GM11168 (cell line): ENCODE measurements around the gene LEF1.

ENCODE experiments used
- in situ Hi-C: fragments of 300-500 bp; cut with MboI; formaldehyde crosslinking; loops from one replicate; pipeline ENCODE4 v1.12.0; 2022; ENCODE audit warnings: low sequenced_read_pairs; ENCODE audit not compliant: unreplicated experiment

LEF1 gene

DNA sequence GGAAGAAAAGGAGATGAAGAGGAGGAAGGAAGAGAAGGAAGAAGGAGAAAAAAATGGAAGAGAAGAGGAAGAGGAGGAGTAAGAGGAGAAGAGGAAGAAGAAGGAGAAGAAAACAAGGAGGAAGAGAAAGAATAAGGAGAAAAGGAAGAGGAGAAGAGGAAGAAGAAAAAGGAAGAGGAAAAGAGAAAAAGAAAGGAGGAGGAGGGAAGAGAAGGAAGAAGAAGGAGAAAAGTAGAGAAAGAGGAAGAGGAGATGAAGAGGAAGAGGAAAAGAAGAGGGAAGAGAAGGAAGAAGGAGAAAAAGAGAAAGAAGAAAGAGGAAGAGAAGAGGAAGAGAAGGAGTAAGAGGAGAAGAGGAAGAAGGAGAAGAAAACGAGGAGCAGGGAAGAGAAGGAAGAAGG, 11.8 kb upstream of the LEF1 start:
- in situ Hi-C loops = no loop called here

DNA sequence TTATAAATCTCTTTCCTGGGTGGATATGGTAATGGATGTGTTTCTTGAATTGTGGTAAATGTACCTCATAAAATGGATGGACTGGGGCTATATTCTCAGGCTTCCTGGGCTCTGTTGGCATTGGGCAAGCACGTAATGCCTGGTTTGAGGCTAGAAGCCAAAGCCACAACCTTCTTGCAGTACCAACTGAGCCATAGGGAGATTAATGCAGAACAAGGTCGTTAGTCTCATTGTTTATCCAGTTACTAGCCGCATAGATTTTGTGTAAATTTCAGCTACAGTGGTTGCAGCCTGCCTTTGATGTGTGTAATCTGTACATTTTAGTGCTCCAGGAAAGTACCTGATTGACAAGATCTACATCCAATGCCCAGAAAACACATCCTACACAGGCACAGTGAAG, 7.2 kb upstream of the LEF1 start:
- in situ Hi-C loops = no loop called here

DNA sequence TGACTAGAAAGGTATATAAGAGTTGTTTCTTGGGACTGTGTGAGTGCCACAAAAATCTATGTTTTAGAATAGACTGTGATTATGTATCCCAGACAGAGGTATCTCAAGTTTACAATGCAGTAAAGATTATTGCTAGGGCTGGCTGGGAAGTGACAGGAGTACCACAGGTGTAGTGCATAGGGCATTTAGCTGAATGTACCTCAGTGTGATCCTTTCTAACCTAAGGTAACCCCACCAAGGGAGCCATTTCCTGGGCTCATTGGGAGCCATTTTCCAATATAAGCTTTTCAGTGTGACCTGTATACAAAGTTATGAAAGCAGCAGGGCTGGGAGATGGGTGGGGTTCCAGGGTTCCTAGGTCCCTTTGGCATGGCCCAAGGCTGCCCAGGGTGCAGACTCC, 6.1 kb upstream of the LEF1 start:
- in situ Hi-C loops = no loop called here

- in situ Hi-C loops = no loop called here
Observed at GRCh38 chr4:108173599-108174057, 4.9 kb upstream of the LEF1 start.

- in situ Hi-C loops = no loop called here
Observed at GRCh38 chr4:108172753-108173598, 4.2 kb upstream of the LEF1 start.

DNA sequence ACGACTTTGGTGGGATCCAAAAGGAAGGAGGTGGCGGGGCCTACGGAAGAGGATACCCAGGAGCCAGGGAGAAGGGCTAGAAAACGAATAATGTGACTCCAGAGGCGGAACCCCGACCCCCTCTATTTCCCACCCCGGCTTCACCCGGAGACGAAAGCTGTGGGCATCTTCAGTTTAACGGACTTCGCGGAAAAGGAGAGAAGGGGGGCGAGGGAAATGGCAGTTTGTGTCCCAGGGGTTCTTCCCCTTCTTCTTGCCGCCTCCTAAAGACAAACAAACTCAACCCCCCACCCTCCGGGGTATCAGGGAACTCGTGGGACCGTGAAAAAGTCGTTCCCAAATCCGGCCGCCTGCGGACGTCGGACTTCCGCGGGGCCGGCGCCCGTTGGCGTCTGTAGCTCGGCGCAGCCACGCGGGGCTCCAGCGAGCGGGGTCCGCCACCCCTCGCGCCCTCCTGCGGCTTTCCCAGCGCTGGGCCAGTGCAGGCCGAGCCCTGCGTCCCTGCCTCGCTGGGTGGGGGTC, 3.6 kb upstream of the LEF1 start:
- in situ Hi-C loops = no loop called here

DNA sequence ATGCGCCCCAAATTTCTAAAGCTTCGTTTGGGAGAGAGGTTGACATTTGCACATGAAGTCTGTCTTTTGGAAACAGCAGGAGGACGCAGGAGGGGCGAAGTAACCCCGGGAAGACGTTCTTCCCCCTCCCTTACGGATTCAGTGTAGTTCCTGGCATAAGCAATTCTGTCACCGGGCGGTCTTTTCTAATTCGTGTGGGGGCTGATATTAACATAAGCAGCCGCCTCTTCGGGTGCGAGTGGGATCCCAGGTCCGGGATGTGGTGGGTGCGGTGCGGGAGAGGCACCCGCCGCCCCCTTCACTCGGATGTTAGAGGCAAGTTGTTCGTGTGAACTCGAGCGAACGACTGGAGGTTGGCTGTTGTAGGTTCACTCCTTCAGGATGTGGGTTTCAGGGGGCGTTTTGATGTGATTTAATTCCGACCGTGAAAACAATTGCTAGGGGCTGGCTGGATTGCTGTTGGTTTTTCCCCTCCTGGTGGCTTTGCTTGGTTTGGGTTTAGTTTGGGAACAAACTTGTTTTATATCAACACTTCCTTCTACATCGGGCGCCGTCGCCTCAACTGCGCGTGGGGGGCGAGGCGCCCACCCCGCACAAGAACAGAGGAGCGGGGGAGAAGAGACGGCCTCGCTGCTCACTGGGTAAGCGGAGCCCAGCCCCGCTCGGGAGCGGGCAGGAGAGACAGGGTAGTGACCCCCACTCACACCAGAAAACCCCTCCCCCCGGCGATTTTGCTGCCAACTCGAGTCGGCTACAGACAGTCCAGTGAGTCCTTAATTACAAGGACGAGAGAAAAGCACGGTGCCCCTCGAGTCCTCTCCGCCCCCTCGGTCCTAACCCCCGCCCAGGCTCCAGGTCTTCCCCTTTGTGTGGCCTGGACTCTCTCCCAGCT, 2.9 kb upstream of the LEF1 start:
- in situ Hi-C loops = no loop called here

DNA sequence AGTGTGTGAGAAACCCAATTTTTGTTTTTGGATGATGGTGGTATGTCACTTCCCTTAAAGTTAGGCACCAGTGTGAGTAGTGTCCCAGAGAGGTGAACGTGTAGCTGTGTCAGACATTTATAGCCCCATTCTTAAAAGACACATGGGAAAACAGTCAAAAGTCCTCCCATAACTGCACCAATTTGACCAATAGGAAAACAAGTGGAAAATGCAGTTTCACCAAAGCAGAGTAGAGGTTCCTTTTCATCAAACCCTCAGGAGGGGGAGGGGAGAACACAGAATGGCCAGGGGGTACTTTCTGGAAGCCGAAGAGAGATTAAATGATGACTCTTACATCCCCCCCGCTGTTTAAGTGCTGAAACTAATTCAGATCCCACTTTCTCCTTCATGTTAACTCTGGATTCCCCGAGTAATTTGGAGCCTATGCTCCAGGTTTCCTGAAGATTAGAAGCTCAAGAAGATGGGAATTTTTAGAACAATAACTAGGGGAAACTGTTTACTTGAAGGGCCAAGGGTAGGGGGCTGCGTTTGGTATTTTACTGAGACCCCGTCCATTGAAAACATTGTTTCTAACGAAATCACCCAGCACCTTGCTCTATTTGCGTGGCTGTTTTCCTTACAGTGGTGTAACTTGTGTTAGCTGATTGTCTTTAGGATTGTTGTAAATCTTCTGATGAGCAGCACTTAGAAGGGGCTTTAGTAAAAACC, 2.1 kb upstream of the LEF1 start:
- in situ Hi-C loops = no loop called here

- in situ Hi-C loops = no loop called here
Observed at GRCh38 chr4:108169664-108170063, 932 bp upstream of the LEF1 start.

DNA sequence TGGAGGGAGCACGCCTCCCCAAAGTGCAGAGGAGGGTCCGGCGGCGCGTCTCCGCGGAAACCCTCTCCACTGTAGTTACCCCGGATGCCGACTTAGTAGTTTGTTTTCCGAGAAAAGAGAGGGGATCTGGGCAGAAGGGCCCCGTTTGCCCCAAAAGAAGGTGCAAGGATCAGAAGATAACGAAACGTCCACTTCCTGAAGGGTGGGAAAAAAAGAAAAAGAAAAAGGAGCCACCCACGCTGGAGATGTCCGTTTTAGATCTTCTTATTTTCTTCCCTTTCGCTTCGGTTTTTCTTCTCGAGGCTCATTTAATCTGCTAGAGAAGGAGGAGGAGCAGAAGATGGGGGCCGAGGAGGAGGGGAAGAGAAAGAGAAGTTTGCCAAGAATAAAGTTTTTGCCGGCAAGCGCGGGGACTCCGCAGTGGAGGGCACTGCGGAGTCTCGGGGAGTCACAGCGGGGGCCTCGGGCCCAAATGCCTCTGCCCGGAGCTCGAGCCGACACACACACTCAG, 517 bp downstream of the LEF1 start:
- in situ Hi-C loops = no loop called here

DNA sequence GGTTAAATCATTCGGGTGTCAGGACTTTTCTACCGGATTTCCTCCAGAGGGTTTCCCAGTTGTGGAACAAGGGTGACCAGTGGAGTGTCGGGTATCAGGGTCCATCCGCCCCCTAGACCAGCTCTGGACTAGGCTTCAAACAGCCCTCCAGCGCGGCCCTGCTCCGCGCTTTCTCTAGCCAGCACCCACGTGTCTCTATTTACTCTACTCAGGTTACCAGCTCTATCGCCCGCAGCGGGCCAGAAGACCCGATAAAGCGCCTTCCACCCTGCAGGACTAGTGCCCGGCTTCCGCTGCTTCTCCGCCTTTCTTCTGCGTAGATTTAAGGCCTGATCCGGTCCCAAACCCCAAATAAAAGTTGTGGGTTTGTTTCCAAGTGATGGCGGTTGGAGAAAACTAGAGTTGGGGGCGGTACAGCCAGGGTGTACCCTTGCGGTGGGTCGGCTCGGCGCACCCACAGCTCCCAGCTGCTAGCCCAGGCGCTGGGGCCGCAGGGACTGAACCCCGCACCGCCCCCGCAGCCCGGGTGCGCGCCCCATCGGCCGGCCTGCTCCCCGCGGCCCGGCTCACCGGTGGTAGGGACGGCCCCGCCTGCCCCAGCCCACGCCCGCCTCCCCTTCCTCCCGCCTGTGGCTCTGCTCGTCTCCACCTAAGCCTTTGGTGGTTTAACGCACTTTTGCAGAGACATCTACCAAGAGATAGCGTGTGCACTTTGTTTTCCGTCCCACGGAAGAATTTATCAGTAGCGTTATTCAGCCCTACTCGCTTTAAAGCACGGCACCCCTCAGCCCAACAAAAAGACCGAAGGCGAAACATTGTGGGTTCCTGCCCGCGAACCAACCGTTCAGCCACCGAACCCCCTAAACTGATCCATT, 2.1 kb downstream of the LEF1 start:
- in situ Hi-C loops = no loop called here

GRCh38 chr4:108166038-108166437, 2.7 kb downstream of the LEF1 start:
- in situ Hi-C loops = no loop called here

- in situ Hi-C loops = no loop called here
Observed at GRCh38 chr4:108165586-108165985, 3.1 kb downstream of the LEF1 start.

DNA sequence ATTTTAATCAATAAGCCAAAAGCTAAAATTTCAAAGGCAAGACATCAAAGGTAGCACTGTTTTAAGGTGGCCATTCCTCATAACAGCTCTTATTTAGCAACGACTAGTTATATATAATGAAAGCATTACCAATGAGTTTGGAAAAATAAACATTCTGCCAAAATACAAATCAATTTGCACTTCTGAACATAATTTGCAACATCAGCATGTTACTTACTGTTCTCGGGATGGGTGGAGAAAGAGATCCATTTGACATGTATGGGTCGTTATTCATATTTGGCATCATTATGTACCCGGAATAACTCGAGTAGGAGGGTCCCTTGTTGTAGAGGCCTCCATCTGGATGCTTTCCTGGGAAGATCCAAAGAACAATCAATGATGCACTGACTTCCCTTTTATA, 5.4 kb downstream of the LEF1 start:
- in situ Hi-C loops = no loop called here

DNA sequence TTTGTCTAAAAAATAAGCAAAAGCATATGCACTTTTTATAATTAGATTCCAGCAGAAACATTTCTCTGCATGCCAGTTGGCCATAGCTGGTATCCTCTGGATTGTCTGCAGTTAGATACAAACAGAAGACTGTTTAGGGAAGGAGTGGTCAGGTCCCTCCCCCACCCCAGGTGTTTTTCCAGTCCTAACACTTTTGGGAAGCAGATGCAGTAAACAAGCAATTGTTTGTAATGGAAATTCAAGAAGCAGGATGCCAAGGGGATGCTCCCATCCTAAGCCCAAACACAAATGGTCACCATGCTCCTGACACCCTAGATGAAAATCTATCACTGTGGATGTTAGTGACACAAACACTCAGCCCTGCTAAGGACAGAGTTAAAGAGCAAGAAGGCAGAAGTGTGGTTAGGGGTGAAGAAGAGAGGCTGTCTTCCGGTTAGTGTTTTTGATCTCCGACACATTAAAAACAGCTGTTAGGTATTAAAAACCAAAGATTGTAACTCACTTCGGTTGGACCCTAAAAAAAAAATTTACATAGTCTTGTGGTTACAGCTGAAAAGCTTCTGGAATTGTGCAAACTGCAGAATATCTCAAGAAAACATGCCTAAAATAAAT, 7.9 kb downstream of the LEF1 start:
- in situ Hi-C loops = no loop called here

DNA sequence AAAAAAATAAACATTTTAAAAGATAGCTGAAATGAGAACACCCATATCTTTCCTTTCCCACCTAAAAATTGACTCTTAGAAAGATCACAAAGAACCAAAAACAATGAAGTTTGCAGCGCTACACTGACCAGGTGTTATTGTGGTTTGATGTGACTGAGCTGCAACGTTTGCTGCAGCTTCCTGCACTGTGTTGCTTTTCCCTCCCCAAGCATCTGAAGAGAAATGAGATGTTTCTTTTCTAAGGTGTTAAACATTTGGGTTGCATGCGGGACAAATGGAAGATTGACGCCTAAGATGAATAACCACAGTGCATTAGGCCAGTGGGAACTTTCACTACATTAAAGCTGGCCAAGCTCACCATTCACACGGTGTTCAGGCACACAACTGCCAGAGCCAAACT, 8.9 kb downstream of the LEF1 start:
- in situ Hi-C loops = no loop called here

- in situ Hi-C loops = no loop called here
Observed at GRCh38 chr4:108157655-108158054, 11.1 kb downstream of the LEF1 start.

- in situ Hi-C loops = no loop called here
Observed at GRCh38 chr4:108156391-108156790, 12.3 kb downstream of the LEF1 start.

- in situ Hi-C loops = no loop called here
Observed at GRCh38 chr4:108155373-108155772, 13.4 kb downstream of the LEF1 start.
